Activated gamma-delta T cell treated with anti-CD3 and anti-CD28 coated beads, Interleukin-2, amount 50 U/mL, for 16 hours (primary cell): ENCODE results near the gene ADAM12.
"Not testable (repeated sequence)": the region's sequence is repeated elsewhere in the genome, so short reads cannot be mapped to it uniquely, and the experiment has no call there.

Experiments
- DNase-seq: peaks from one replicate; pipeline ENCODE4 v3.0.0-alpha.2; 2020; ENCODE audit warnings: low read depth

ADAM12 gene

GRCh38 chr10:126405239-126405775 is 17.0 kb upstream of the ADAM12 start:
- no peak for DNase-seq

GRCh38 chr10:126402721-126403695 is 14.7 kb upstream of the ADAM12 start:
- DNase-seq = no peak

- no peak for DNase-seq
Measured at GRCh38 chr10:126400641-126401040, 12.4 kb upstream of the ADAM12 start.

- DNase-seq = no peak
Measured at GRCh38 chr10:126398924-126399323, 10.6 kb upstream of the ADAM12 start.

- no peak for DNase-seq
Measured at GRCh38 chr10:126398383-126398743, 10.1 kb upstream of the ADAM12 start.

- no peak for DNase-seq
Measured at GRCh38 chr10:126397640-126398382, 9.5 kb upstream of the ADAM12 start.

GRCh38 chr10:126397156-126397555 is 8.9 kb upstream of the ADAM12 start:
- DNase-seq = no peak

- no peak for DNase-seq
Measured at GRCh38 chr10:126394948-126395347, 6.7 kb upstream of the ADAM12 start.

GRCh38 chr10:126393076-126393475 is 4.8 kb upstream of the ADAM12 start:
- no peak for DNase-seq

- DNase-seq = no peak
Measured at GRCh38 chr10:126392469-126392868, 4.2 kb upstream of the ADAM12 start.

- DNase-seq = no peak
Measured at GRCh38 chr10:126392068-126392467, 3.8 kb upstream of the ADAM12 start.

- DNase-seq = no peak
Measured at GRCh38 chr10:126391192-126391885, 3.1 kb upstream of the ADAM12 start.

GRCh38 chr10:126390324-126390723 is 2.0 kb upstream of the ADAM12 start:
- no peak for DNase-seq

GRCh38 chr10:126387041-126387921 is 996 bp downstream of the ADAM12 start:
- DNase-seq = no peak

- DNase-seq = no peak
Measured at GRCh38 chr10:126384269-126384873, 3.9 kb downstream of the ADAM12 start.

GRCh38 chr10:126380352-126381076 is 7.8 kb downstream of the ADAM12 start:
- DNase-seq = no peak

- DNase-seq = not testable (repeated sequence)
Measured at GRCh38 chr10:126379166-126379565, 9.1 kb downstream of the ADAM12 start.

GRCh38 chr10:126376956-126377355 is 11.3 kb downstream of the ADAM12 start:
- DNase-seq = no peak

- no peak for DNase-seq
Measured at GRCh38 chr10:126375926-126376554, 12.2 kb downstream of the ADAM12 start.

GRCh38 chr10:126375299-126375698 is 13.0 kb downstream of the ADAM12 start:
- no peak for DNase-seq
